HEK293T (cell line): ENCODE measurements around the gene GOLGB1.
A peak's percentile ranks its signal among the peaks of the same experiment; 100 is the strongest.
"Not testable (repeated sequence)": the region's sequence is repeated elsewhere in the genome, so short reads cannot be mapped to it uniquely, and the experiment has no call there.

Experiments used
- CTCF ChIA-PET: fragments of 350-600 bp; formaldehyde crosslinking; extraction: SDS; loops from one replicate; lab custom pipeline; 2021; ENCODE audit warnings: antibody characterized with exemption, inconsistent platforms; lab: Yijun Ruan, JAX
- POLR2A ChIA-PET: fragments of 350-600 bp; formaldehyde crosslinking; extraction: SDS; loops from one replicate; lab custom pipeline; 2020; ENCODE audit warnings: antibody characterized with exemption, inconsistent platforms; lab: Yijun Ruan, JAX
- DNase-seq: peaks from one replicate; pipeline ENCODE4 v3.0.0; 2012; ENCODE audit warnings: mixed read lengths; ENCODE audit errors: extremely low spot score
- ARNT ChIP-seq: fragments of 450-650 bp; IDR thresholded peaks from 2 replicates; pipeline ENCODE4 v1.6.1; 2017; ENCODE audit warnings: mild to moderate bottlenecking
- BHLHE40 ChIP-seq: fragments of 450-650 bp; IDR thresholded peaks from 2 replicates; pipeline ENCODE4 v1.6.1; 2016; ENCODE audit warnings: mild to moderate bottlenecking, moderate library complexity, borderline replicate concordance
- CTBP1 ChIP-seq: fragments of 450-650 bp; IDR thresholded peaks from 2 replicates; pipeline ENCODE4 v1.6.1; 2016; ENCODE audit warnings: borderline replicate concordance
- ELF4 ChIP-seq: fragments of 450-650 bp; IDR thresholded peaks from 2 replicates; pipeline ENCODE4 v1.6.1; 2017; ENCODE audit warnings: antibody characterized with exemption
- FOXA1 ChIP-seq: fragments of 450-650 bp; IDR thresholded peaks from 2 replicates; pipeline ENCODE4 v1.6.1; 2016; ENCODE audit warnings: mild to moderate bottlenecking
- FOXK2 ChIP-seq: fragments of 450-650 bp; IDR thresholded peaks from 2 replicates; pipeline ENCODE4 v1.6.1; 2016; ENCODE audit warnings: mild to moderate bottlenecking
- FOXM1 ChIP-seq: fragments of 450-650 bp; IDR thresholded peaks from 2 replicates; pipeline ENCODE4 v1.6.1; 2017; ENCODE audit warnings: mild to moderate bottlenecking, borderline replicate concordance
- HDGF ChIP-seq: fragments of 450-650 bp; IDR thresholded peaks from 2 replicates; pipeline ENCODE4 v1.6.1; 2017; ENCODE audit warnings: antibody characterized with exemption, borderline replicate concordance
- L3MBTL2 ChIP-seq: fragments of 450-650 bp; conservative IDR thresholded peaks from 2 replicates; pipeline ENCODE4 v1.6.1; 2016; ENCODE audit warnings: mild to moderate bottlenecking
- LEF1 ChIP-seq: fragments of 450-650 bp; IDR thresholded peaks from 2 replicates; pipeline ENCODE4 v1.6.1; 2017; ENCODE audit warnings: mild to moderate bottlenecking, borderline replicate concordance
- NFRKB ChIP-seq: fragments of 450-650 bp; IDR thresholded peaks from 2 replicates; pipeline ENCODE4 v1.6.1; 2016; ENCODE audit warnings: mild to moderate bottlenecking, moderate library complexity
- SP1 ChIP-seq: fragments of 450-650 bp; IDR thresholded peaks from 2 replicates; pipeline ENCODE4 v1.6.1; 2017
- SUZ12 ChIP-seq: fragments of 450-650 bp; IDR thresholded peaks from 2 replicates; pipeline ENCODE4 v1.6.1; 2016; ENCODE audit warnings: mild to moderate bottlenecking
- TARDBP ChIP-seq: fragments of 450-650 bp; IDR thresholded peaks from 2 replicates; pipeline ENCODE4 v1.6.1; 2016
- ZNF384 ChIP-seq: fragments of 450-650 bp; IDR thresholded peaks from 2 replicates; pipeline ENCODE4 v1.6.1; 2016
- TF ChIP-seq, protein P1 (sequence below): fragments of 450-650 bp; IDR thresholded peaks from 2 replicates; pipeline ENCODE4 v1.6.1; 2016

GOLGB1 gene

GRCh38 chr3:121757087-121757811, 7.7 kb upstream of the GOLGB1 start:
- no peak for TF ChIP-seq FOXM1
- CTCF ChIA-PET = no interaction called here
- no peak for DNase-seq
- POLR2A ChIA-PET = no interaction called here

GRCh38 chr3:121752772-121753171, 3.2 kb upstream of the GOLGB1 start:
- DNase-seq = no peak
- TF ChIP-seq FOXM1 (no peak), NFRKB (no peak), TARDBP (no peak), L3MBTL2 (no peak), HDGF (no peak)
- TF ChIP-seq, protein P1, sequence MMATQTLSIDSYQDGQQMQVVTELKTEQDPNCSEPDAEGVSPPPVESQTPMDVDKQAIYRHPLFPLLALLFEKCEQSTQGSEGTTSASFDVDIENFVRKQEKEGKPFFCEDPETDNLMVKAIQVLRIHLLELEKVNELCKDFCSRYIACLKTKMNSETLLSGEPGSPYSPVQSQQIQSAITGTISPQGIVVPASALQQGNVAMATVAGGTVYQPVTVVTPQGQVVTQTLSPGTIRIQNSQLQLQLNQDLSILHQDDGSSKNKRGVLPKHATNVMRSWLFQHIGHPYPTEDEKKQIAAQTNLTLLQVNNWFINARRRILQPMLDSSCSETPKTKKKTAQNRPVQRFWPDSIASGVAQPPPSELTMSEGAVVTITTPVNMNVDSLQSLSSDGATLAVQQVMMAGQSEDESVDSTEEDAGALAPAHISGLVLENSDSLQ = no peak
- POLR2A ChIA-PET = no interaction called here
- CTCF ChIA-PET = no interaction called here

GRCh38 chr3:121752261-121752660, 2.7 kb upstream of the GOLGB1 start:
- ChIA-PET CTCF (no interaction called here), POLR2A (no interaction called here)
- TF ChIP-seq HDGF = no peak
- TF ChIP-seq, protein P1 = 0 out of 2 replicates have a peak, but pooled peaks have one; percentile 23
- no peak for DNase-seq

DNA sequence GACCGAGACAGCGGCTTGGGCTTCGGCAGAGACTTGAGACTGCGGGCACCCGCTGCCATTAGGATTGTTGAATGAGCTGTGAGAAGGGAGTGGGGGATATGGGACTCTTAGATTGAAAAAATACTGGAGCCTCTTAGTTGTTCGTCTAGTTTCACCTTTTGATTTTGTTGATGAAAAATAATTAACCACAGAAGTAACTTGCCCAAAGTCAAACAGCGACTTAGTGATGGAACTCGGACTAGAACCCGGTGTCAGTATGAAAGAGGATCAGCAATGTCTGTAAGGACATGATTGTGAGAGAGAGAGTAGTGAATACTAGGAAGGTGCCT, 510 bp upstream of the GOLGB1 start:
- CTCF ChIA-PET = no interaction called here
- no peak for DNase-seq
- POLR2A ChIA-PET = no interaction called here

DNA sequence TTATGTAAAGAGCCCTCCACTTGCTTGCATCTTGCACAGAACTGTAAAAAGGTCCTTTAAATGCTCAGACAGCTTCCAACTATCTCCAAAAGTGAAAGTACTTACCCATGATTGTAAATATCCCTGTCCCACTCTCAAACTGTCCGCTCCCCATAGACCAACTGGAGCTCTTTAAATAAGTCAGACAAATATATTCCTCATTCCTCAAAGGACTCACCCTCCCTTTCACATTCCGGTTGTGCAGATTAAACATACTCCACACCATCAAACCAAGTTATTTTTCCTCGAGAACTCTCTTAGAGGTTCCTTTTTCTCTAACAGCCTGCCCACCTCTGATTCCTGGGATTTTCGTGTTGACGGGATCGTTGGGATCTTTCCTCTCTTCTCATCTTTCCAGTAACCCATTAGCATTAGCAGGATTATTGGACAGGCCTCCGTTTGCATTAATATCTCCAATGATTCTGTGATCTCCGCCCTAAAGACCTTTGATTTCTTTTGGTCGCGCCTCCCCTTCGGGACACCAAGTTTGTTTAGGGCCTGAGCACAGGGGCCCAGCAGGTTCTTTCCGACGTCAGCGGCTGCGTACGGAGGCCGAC, 763 bp downstream of the GOLGB1 start:
- ChIA-PET CTCF (no interaction called here), POLR2A (interaction anchor here (1.2 kb wide), 1 partner anchor 11 kb away, joined by 3 read pairs; no protein-coding TSS in a partner anchor)
- TF ChIP-seq FOXK2 (no peak), CTBP1 (no peak)
- DNase-seq = peak; percentile 47

More for the DNA sequence above, 510 bp upstream of the GOLGB1 start:
- TF ChIP-seq FOXK2 (no peak), ELF4 (no peak), LEF1 (no peak), SUZ12 (no peak), FOXM1 (no peak), NFRKB (no peak), SP1 (no peak), BHLHE40 (no peak), ARNT (no peak), FOXA1 (no peak), TARDBP (no peak), HDGF (no peak), CTBP1 (no peak), ZNF384 (no peak), L3MBTL2 (no peak)
- TF ChIP-seq, protein P1 = no peak

GRCh38 chr3:121747976-121748375, 1.6 kb downstream of the GOLGB1 start:
- ChIA-PET POLR2A (no interaction called here), CTCF (no interaction called here)
- TF ChIP-seq TARDBP = no peak
- TF ChIP-seq FOXA1 = no peak
- no peak for TF ChIP-seq FOXM1
- no peak for TF ChIP-seq L3MBTL2
- no peak for DNase-seq

DNA sequence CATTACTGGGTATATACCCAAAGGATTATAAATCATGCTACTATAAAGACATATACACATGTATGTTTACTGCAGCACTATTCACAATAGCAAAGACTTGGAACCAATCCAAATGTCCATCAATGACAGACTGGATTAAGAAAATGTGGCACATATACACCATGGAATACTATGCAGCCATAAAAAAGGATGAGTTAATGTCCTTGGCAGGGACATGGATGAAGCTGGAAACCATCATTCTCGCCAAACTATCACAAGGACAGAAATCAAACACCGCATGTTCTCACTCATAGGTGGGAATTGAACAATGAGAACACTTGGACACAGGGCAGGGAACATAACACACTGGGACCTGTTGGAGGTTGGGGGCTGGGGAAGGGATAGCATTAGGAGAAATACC, 6.4 kb downstream of the GOLGB1 start:
- POLR2A ChIA-PET, DNase-seq, CTCF ChIA-PET: not testable (repeated sequence)

GRCh38 chr3:121740896-121741295, 8.6 kb downstream of the GOLGB1 start:
- CTCF ChIA-PET = no interaction called here
- no peak for DNase-seq
- POLR2A ChIA-PET = no interaction called here
- TF ChIP-seq TARDBP (no peak), HDGF (no peak), ELF4 (no peak), FOXA1 (no peak)
